IMR-90 (cell line): ENCODE results near the gene ALDH5A1. TPM values are rescaled to one million over a fixed set of nuclear protein-coding genes. Genes with fewer than 3 reads are reported as not detected.

Source experiments
- ATAC-seq: fragments of 200-7000 bp; cut with Tn5 transposase; 2 replicates; pipeline ENCODE4 v1.9.1; 2020; ENCODE audit warnings: low read depth, mild to moderate bottlenecking, moderate library complexity
- BruUV-seq: library from RNA; stranded (reverse); fragments of 400-500 nt; replicated peaks from 2 replicates; lab custom pipeline; 2021; lab: Mats Ljungman, UMichigan
- CTCF ChIA-PET: fragments of 300-600 bp; formaldehyde crosslinking; extraction: SDS; loops from one replicate; lab custom pipeline; 2021; ENCODE audit warnings: antibody characterized with exemption; lab: Yijun Ruan, JAX
- POLR2A ChIA-PET: fragments of 300-600 bp; sonication (Branson Sonifier 250); formaldehyde crosslinking; loops from one replicate; lab custom pipeline; 2022; ENCODE audit warnings: antibody characterized with exemption; ENCODE audit not compliant: unreplicated experiment; lab: Charles Lee
- DNase-seq: peaks from one replicate; pipeline ENCODE4 v3.0.0; 2013
- H2AFZ ChIP-seq: replicated peaks from 2 replicates; pipeline ENCODE3; 2013; ENCODE audit warnings: low read length, mild to moderate bottlenecking; ENCODE audit not compliant: poor library complexity
- H2AK5ac ChIP-seq: 2 replicates; pipeline ENCODE4 v1.6.1; 2013; ENCODE audit warnings: low read depth, low read length, inconsistent platforms
- H2AK9ac ChIP-seq: replicated peaks from 2 replicates; pipeline ENCODE3; 2013; ENCODE audit warnings: mild to moderate bottlenecking, low read depth, low read length, moderate library complexity; ENCODE audit not compliant: poor library complexity
- H2BK120ac ChIP-seq: 2 replicates; pipeline ENCODE4 v1.6.1; 2013; ENCODE audit warnings: low read depth, low read length, inconsistent platforms
- H2BK15ac ChIP-seq: 3 replicates; pipeline ENCODE4 v1.6.1; 2013; ENCODE audit warnings: low read depth, low read length, inconsistent platforms
- H2BK20ac ChIP-seq: 2 replicates; pipeline ENCODE4 v1.6.1; 2013; ENCODE audit warnings: low read depth, mild to moderate bottlenecking, inconsistent platforms, low read length, moderate library complexity
- H2BK5ac ChIP-seq: 2 replicates; pipeline ENCODE4 v1.6.1; 2013; ENCODE audit warnings: mild to moderate bottlenecking, low read depth, low read length, inconsistent platforms; ENCODE audit not compliant: poor library complexity, severe bottlenecking
- H3K14ac ChIP-seq: replicated peaks from 2 replicates; pipeline ENCODE4 v1.6.1; 2013; ENCODE audit warnings: low read depth, low read length, inconsistent platforms
- H3K18ac ChIP-seq: 2 replicates; pipeline ENCODE4 v1.6.1; 2013; ENCODE audit warnings: low read depth, low read length, control low read depth
- H3K23ac ChIP-seq: 2 replicates; pipeline ENCODE4 v1.6.1; 2013; ENCODE audit warnings: low read depth, low read length, inconsistent platforms
- H3K27ac ChIP-seq: 2 replicates; pipeline ENCODE4 v1.5.1; 2013; ENCODE audit warnings: mild to moderate bottlenecking, control low read depth, low read length; ENCODE audit not compliant: insufficient read depth
- H3K27me3 ChIP-seq: 2 replicates; pipeline ENCODE4 v1.6.1; 2013; ENCODE audit warnings: low read length; ENCODE audit not compliant: control insufficient read depth, insufficient read depth
- H3K36me3 ChIP-seq: 2 replicates; pipeline ENCODE4 v1.6.1; 2013; ENCODE audit warnings: low read length, mixed read lengths; ENCODE audit not compliant: control insufficient read depth, insufficient read depth
- H3K4ac ChIP-seq: 2 replicates; pipeline ENCODE4 v1.6.1; 2013; ENCODE audit warnings: low read depth, low read length, inconsistent platforms
- H3K4me1 ChIP-seq: 2 replicates; pipeline ENCODE4 v1.6.1; 2013; ENCODE audit warnings: low read length, mixed read lengths; ENCODE audit not compliant: control insufficient read depth, insufficient read depth
- H3K4me2 ChIP-seq: 2 replicates; pipeline ENCODE4 v1.6.1; 2013; ENCODE audit warnings: low read depth, mild to moderate bottlenecking, control low read depth, low read length, moderate library complexity
- H3K4me3 ChIP-seq: 2 replicates; pipeline ENCODE4 v1.5.1; 2013; ENCODE audit warnings: low read depth, mild to moderate bottlenecking, control low read depth, low read length, moderate library complexity; ENCODE audit not compliant: insufficient read depth
- H3K56ac ChIP-seq: 2 replicates; pipeline ENCODE4 v1.6.1; 2013; ENCODE audit warnings: low read length, inconsistent platforms; ENCODE audit not compliant: insufficient read depth; ENCODE audit errors: extremely low read depth
- H3K79me1 ChIP-seq, 2 experiments: 2 replicates each; pipeline ENCODE4 v1.6.1; 2013; ENCODE audit warnings: low read length in 2 of 2, inconsistent platforms in 1 of 2, low read depth in 1 of 2
- H3K9ac ChIP-seq: 2 replicates; pipeline ENCODE4 v1.6.1; 2013; ENCODE audit warnings: low read depth, low read length, control low read depth
- H3K9me1 ChIP-seq: 2 replicates; pipeline ENCODE4 v1.6.1; 2013; ENCODE audit warnings: low read length, inconsistent platforms; ENCODE audit not compliant: insufficient read depth
- H3K9me3 ChIP-seq: 2 replicates; pipeline ENCODE4 v1.6.1; 2013; ENCODE audit warnings: low read length; ENCODE audit not compliant: control insufficient read depth, insufficient read depth
- H4K20me1 ChIP-seq: 2 replicates; pipeline ENCODE4 v1.6.1; 2013; ENCODE audit warnings: low read length, inconsistent platforms; ENCODE audit not compliant: insufficient read depth
- H4K5ac ChIP-seq: 2 replicates; pipeline ENCODE4 v1.6.1; 2013; ENCODE audit warnings: mild to moderate bottlenecking, low read depth, low read length, control low read depth
- H4K8ac ChIP-seq, 2 experiments: 2 replicates each; pipeline ENCODE4 v1.6.1; 2013; ENCODE audit warnings: low read depth in 2 of 2, low read length in 2 of 2, control low read depth in 1 of 2, inconsistent platforms in 1 of 2
- H4K91ac ChIP-seq: 2 replicates; pipeline ENCODE4 v1.6.1; 2013; ENCODE audit warnings: low read depth, low read length, inconsistent platforms; ENCODE audit not compliant: insufficient read depth
- BHLHE40 ChIP-seq: fragments of 150-350 bp; IDR thresholded peaks from 2 replicates; pipeline ENCODE4 v1.6.1; 2016; ENCODE audit warnings: mild to moderate bottlenecking, low read depth, low read length
- CHD1 ChIP-seq: IDR thresholded peaks from 2 replicates; pipeline ENCODE4 v1.6.1; 2012; ENCODE audit warnings: low read depth, low read length, improper control_type of control experiment
- MXI1 ChIP-seq: IDR thresholded peaks from 2 replicates; pipeline ENCODE4 v1.6.1; 2012; ENCODE audit warnings: low read depth, mild to moderate bottlenecking, low read length, moderate library complexity, borderline replicate concordance
- NFE2L2 ChIP-seq: fragments of 150-350 bp; IDR thresholded peaks from 2 replicates; pipeline ENCODE4 v1.6.1; 2016; ENCODE audit warnings: low read depth, mild to moderate bottlenecking, low read length
- POLR2A ChIP-seq: IDR thresholded peaks from 2 replicates; pipeline ENCODE4 v1.6.1; 2012; ENCODE audit warnings: mild to moderate bottlenecking, low read depth, low read length
- RCOR1 ChIP-seq: IDR thresholded peaks from 2 replicates; pipeline ENCODE4 v1.6.1; 2012; ENCODE audit warnings: mild to moderate bottlenecking, low read length, improper control_type of control experiment; ENCODE audit not compliant: insufficient replicate concordance
- RFX5 ChIP-seq: IDR thresholded peaks from 2 replicates; pipeline ENCODE4 v1.8.0; 2012; ENCODE audit warnings: low read depth, mild to moderate bottlenecking, low read length, moderate library complexity
- SMC3 ChIP-seq: fragments of 150-350 bp; IDR thresholded peaks from 2 replicates; pipeline ENCODE4 v1.6.1; 2016; ENCODE audit warnings: low read depth, mild to moderate bottlenecking, antibody characterized with exemption, low read length, moderate library complexity
- dilution Hi-C: fragments of 300-500 bp; cut with HindIII; formaldehyde crosslinking; loops from one replicate; pipeline ENCODE4 v1.14.3; 2018; ENCODE audit warnings: low sequenced_read_pairs; ENCODE audit not compliant: unreplicated experiment
- in situ Hi-C: fragments of 300-500 bp; cut with MboI; formaldehyde crosslinking; loops from 3 replicates; pipeline ENCODE4 v1.14.3; 2019; ENCODE audit warnings: low sequenced_read_pairs, inconsistent platforms, mixed read lengths
- intact Hi-C: fragments of 100-400 bp; cut with micrococcal nuclease; formaldehyde crosslinking; loops from 2 replicates; pipeline ENCODE4 v1.10.0; 2022
- polyA plus RNA-seq, 3 experiments: library from polyadenylated mRNA; depleted of rRNA; stranded (reverse); fragments of >200 nt; gene quantifications; 2 replicates each; pipeline ENCODE4 v1.2.3, GENCODE V29; 2012; ENCODE audit warnings: low replicate concordance in 1 of 3
- total RNA-seq: library from RNA; depleted of rRNA; stranded (reverse); fragments of >200 nt; gene quantifications from 2 replicates; pipeline ENCODE4 v1.2.3, GENCODE V29; 2012
- TF ChIP-seq, protein P1 (sequence below): fragments of 150-350 bp; IDR thresholded peaks from 2 replicates; pipeline ENCODE4 v1.6.1; 2016; ENCODE audit warnings: low read depth, mild to moderate bottlenecking, low read length, moderate library complexity, borderline replicate concordance
- TF ChIP-seq, protein P2 (sequence below): fragments of 150-350 bp; IDR thresholded peaks from 2 replicates; pipeline ENCODE4 v1.6.1; 2017; ENCODE audit warnings: mild to moderate bottlenecking, antibody characterized with exemption, low read length, low read depth

The ALDH5A1 gene
- total and polyA plus RNA-seq, 2 of the 4 experiments (the other 2 are of a cell fraction) = 0.36 to 0.48 TPM

DNA sequence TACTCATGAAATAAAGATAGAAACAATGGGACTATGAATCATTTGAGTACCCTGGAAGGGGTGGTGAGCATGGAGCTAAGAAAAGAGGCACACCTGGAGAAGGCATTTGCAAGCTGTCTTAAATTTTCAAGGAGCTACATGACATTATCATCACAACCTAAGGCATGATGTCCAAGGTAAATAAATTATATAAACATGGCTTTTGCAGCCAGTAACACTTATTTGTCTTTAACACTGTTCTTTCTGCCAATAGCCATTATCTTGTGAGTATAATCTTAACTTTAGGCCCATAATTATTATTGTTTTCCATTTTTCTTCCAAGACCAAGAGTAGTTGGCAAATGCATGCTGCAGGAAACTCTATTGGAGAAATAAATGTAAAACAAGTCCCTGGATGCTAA, 63.7 kb downstream of the ALDH5A1 start:
- in situ Hi-C loops = no loop called here
- H3K4me3 ChIP-seq = no peak overlapping the region

More for the DNA sequence above, 63.7 kb downstream of the ALDH5A1 start:
- Histone ChIP-seq H4K91ac (no peak overlapping the region), H3K9me3 (no peaks in the 10 kb centered on the region), H3K4ac (no peak overlapping the region), H3K4me1 (no peaks in the 10 kb centered on the region), H2BK120ac (no peak overlapping the region), H2AK9ac (no peak overlapping the region), H3K9me1 (no peaks in the 10 kb centered on the region), H3K23ac (no peak overlapping the region), H3K14ac (no peak overlapping the region), H2AFZ (no peak overlapping the region), H3K56ac (no peak overlapping the region), H3K18ac (no peak overlapping the region), H4K8ac (no peak overlapping the region), H4K5ac (no peak overlapping the region), H2BK5ac (no peak overlapping the region), H2BK15ac (no peak overlapping the region), H2BK20ac (no peak overlapping the region), H2AK5ac (no peak overlapping the region), H3K79me1 (no peaks in the 10 kb centered on the region), H3K9ac (no peak overlapping the region), H3K36me3 (no peaks in the 10 kb centered on the region), H3K4me2 (no peak overlapping the region), H3K27me3 (peaks cover 2% of the 10 kb centered on the region; the same call in 1 of the 2 replicates), H3K27ac (no peak overlapping the region), H4K20me1 (no peaks in the 10 kb centered on the region)
- ChIA-PET POLR2A (no interaction called here), CTCF (no interaction called here)
- no TSS peak for BruUV-seq
- ATAC-seq = no peak
- intact Hi-C loops = no loop called here
- TF ChIP-seq, protein P1, sequence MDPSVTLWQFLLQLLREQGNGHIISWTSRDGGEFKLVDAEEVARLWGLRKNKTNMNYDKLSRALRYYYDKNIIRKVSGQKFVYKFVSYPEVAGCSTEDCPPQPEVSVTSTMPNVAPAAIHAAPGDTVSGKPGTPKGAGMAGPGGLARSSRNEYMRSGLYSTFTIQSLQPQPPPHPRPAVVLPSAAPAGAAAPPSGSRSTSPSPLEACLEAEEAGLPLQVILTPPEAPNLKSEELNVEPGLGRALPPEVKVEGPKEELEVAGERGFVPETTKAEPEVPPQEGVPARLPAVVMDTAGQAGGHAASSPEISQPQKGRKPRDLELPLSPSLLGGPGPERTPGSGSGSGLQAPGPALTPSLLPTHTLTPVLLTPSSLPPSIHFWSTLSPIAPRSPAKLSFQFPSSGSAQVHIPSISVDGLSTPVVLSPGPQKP = no peak
- TF ChIP-seq CHD1 (no peak), POLR2A (no peak), RFX5 (no peak), BHLHE40 (no peak), MXI1 (no peak), RCOR1 (no peak), SMC3 (no peak), NFE2L2 (no peak)
- TF ChIP-seq, protein P2, sequence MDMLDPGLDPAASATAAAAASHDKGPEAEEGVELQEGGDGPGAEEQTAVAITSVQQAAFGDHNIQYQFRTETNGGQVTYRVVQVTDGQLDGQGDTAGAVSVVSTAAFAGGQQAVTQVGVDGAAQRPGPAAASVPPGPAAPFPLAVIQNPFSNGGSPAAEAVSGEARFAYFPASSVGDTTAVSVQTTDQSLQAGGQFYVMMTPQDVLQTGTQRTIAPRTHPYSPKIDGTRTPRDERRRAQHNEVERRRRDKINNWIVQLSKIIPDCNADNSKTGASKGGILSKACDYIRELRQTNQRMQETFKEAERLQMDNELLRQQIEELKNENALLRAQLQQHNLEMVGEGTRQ = no peak
- dilution Hi-C loops = no loop called here
- DNase-seq = no peak
